ENCODE data around the gene PKP4.
"Not testable (repeated sequence)": the region's sequence is repeated elsewhere in the genome, so short reads cannot be mapped to it uniquely, and the experiment has no call there.

PKP4 gene, protein sequence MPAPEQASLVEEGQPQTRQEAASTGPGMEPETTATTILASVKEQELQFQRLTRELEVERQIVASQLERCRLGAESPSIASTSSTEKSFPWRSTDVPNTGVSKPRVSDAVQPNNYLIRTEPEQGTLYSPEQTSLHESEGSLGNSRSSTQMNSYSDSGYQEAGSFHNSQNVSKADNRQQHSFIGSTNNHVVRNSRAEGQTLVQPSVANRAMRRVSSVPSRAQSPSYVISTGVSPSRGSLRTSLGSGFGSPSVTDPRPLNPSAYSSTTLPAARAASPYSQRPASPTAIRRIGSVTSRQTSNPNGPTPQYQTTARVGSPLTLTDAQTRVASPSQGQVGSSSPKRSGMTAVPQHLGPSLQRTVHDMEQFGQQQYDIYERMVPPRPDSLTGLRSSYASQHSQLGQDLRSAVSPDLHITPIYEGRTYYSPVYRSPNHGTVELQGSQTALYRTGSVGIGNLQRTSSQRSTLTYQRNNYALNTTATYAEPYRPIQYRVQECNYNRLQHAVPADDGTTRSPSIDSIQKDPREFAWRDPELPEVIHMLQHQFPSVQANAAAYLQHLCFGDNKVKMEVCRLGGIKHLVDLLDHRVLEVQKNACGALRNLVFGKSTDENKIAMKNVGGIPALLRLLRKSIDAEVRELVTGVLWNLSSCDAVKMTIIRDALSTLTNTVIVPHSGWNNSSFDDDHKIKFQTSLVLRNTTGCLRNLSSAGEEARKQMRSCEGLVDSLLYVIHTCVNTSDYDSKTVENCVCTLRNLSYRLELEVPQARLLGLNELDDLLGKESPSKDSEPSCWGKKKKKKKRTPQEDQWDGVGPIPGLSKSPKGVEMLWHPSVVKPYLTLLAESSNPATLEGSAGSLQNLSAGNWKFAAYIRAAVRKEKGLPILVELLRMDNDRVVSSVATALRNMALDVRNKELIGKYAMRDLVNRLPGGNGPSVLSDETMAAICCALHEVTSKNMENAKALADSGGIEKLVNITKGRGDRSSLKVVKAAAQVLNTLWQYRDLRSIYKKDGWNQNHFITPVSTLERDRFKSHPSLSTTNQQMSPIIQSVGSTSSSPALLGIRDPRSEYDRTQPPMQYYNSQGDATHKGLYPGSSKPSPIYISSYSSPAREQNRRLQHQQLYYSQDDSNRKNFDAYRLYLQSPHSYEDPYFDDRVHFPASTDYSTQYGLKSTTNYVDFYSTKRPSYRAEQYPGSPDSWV

DNA sequence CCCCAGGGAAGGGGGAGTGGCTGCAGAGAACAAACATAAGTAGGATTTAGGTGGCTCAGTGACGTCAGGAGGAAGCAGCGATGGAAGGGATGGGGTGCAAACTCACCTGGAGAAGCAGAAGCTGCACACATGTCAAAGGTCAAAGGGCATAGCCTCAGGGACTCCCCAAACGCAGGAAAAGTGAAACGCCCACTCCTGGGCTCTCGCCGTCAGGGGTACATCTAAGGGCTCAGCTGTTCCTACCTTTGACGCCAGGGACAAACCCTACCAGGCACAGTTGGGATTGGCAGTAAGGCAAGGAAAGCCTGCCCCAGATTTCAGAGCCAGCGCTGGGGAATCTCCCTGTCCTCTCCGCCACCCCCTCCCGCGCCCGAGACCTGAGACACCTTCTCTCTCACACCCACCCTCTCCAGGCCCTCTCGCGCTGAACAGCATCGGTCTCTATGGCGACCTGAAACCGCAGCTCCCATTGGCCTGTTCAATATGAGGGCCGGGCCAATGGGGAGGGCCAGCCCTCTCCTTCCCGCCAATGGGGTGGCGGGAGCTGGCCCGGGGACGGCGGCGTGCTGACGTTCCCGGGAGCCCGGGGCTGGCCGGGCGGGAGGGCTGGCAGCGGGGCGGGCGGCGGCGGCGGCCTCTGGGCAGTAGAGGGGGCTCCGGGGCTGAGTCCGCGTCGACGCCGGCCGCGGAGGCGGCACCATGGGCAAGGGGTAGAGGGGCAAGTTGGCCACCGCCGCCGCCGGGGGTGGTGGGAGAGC lies at the start of gene PKP4, which contains the start of gene CCDC148:
TSS of gene PKP4 (plus strand) at position 644 of the 758 bp plus-strand sequence. CDS start 76,233 bp downstream, outside the sequence.
TSS of gene CCDC148 (minus strand) at position 445 of the 758 bp plus-strand sequence. CDS start at position 131, 314 bp downstream.
- DNase-seq (ENCODE audit: low read depth) = peak; percentile 59

DNA sequence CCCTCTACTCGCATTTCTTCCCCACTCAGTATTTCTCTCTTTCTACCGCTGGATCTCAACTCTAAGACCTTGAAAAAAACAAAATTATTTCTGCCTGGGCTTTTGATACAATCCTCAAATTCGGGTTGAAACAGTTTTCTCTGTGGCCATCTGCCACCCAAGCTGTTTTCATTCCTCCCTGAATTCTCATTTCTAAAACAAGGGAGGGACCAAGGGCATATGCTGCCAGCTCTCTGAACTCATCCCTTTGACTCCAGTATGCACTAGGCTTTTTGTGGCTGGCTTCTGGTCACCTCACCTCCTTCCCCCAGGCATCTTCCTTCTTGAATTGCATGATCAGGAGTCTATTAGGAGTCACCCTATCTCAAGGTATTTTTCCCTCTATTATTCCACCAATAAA lies 49.7 kb upstream of the PKP4 start:
- no peak for DNase-seq (ENCODE audit: low read depth)

DNA sequence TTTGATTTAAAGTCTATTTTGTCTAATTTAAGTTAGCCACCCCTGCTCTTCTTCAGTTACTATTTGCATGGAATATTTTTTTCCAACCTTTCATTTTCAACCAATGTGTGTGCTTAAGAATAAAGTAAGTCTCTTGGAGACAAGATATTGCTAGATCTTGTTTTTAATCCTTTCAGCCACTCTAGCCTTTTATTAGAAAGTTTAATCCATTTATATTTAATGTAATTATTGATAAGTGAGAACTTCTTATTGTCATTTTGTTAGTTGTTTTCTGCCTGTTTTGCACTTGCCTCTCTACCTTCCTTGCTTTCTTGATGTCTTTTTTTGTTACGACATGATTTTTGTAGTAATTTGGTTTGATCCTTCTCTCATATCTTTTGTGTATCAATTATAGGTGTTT lies 46.6 kb upstream of the PKP4 start:
- DNase-seq (ENCODE audit: low read depth) = no peak

DNA sequence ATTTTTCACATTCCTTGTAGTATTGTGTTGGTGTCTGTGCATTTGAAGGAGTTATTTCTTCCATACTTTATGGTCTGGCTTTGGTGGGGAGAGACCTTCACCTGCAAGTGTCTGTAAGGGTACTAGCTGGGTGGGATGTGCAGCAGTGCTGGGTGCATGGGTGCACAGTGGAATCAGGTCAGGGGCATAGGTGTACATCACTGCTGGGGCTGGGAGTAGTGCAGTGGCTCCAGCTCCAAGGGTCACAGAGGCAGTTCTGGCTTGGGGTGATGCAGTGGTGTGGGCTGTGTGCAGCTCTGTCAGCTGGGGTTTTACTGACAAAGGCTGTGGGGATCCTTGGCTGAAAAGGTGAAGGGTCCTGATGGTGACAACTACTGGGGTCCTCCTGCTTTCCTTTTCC lies 45.0 kb upstream of the PKP4 start:
- no peak for DNase-seq (ENCODE audit: low read depth)

GRCh38 chr2:158412206-158412605 lies 44.5 kb upstream of the PKP4 start:
- no peak for DNase-seq (ENCODE audit: low read depth)

- DNase-seq (ENCODE audit: low read depth) = no peak
Measured at GRCh38 chr2:158413581-158413980, 43.2 kb upstream of the PKP4 start.

GRCh38 chr2:158414538-158414937 lies 42.2 kb upstream of the PKP4 start:
- DNase-seq (ENCODE audit: low read depth) = peak; percentile 69

DNA sequence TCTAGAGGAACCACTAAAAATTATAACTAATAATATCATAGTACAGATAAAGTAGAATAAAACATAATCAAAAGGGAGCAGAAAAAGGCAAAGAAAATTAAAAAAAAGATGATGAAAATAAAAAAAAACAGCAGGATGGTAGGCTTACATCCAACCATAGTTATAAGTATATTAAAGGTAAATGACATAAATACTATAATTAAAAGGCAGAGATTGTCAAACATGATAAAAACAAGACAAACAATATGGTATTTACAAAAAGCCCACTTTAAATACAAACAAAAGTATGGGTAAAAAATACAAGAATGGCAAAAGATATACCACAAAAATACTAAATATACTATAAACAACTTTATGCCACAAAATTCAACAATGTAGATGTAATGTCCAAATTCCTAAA lies 24.6 kb upstream of the PKP4 start:
- no peak for DNase-seq (ENCODE audit: low read depth)

- not testable (repeated sequence) for DNase-seq (ENCODE audit: low read depth)
Measured at GRCh38 chr2:158433716-158434115, 23.0 kb upstream of the PKP4 start.

DNA sequence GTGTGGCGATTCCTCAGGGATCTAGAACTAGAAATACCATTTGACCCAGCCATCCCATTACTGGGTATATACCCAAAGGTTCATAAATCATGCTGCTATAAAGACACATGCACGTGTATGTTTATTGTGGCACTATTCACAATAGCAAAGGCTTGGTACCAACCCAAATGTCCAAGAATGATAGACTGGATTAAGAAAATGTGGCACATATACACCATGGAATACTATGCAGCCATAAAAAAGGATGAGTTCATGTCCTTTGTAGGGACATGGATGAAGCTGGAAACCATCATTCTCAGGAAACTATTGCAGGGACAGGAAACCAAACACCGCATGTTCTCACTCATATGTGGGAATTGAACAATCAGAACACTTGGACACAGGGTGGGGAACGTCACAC lies 17.7 kb upstream of the PKP4 start:
- not testable (repeated sequence) for DNase-seq (ENCODE audit: low read depth)

DNA sequence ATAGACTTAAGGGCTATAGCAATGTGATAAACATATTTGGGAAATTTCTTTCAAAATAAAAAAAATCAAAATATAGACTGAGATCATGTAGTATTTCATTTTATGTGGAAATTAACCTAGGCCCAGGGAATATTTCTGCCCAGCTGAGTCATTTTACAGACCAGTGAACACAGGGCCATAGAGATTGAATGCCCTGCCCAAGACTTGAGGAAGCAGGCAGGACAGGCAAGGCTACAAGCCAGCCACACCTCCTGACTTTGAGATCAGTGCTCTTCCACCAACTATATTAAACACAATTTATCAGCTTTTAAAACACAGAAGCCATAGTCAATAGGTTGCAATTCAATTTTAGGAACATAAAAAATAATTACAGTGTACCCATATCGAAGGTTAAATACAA lies 13.1 kb upstream of the PKP4 start:
- DNase-seq (ENCODE audit: low read depth) = no peak

- DNase-seq (ENCODE audit: low read depth) = peak; percentile 24
Measured at GRCh38 chr2:158457092-158457825, 507 bp downstream of the PKP4 start.

DNA sequence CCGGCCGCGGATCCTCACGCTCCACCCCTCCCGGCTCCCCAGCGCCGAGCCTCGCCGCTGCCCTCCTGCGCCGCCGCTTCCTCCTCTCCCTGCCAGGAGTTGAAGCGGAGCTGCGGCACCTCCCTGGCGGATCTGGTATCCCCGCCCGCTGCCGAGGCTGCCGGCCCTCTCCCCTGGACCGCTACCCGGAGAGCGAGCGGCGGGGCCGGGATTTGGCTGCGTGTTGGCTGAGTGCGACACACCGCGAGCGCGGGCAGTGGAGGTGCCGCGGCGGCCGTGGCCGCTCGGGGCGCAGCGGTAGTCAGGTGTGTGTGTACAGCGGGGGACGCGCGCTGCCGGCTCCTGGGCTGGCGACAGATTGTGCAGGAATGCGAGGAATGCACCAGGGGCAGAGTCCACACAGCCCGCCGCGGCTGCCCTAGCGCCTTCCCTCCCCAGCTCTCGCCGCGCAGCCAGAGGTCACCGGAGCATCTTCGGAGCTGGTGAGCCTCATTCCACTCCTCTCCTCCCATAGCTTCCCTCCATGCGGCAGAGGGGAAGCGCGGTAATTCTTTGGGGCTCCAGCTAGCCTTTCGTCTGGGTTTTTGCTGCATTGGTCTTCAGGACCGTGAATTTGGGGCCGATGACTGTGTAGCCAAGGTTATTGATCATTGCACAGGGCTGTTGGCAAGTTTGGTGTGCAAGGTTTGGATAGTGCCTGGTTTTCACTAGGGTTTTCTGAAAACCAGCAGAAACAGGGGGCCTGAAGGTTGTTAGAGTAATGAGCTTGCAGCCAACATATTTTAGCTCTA lies 1.3 kb downstream of the PKP4 start:
- DNase-seq (ENCODE audit: low read depth) = peak; percentile 50

GRCh38 chr2:158458617-158458920 lies 1.8 kb downstream of the PKP4 start:
- DNase-seq (ENCODE audit: low read depth) = no peak

- no peak for DNase-seq (ENCODE audit: low read depth)
Measured at GRCh38 chr2:158459161-158460003, 2.6 kb downstream of the PKP4 start.

GRCh38 chr2:158460632-158461297 lies 4.0 kb downstream of the PKP4 start:
- DNase-seq (ENCODE audit: low read depth) = no peak

DNA sequence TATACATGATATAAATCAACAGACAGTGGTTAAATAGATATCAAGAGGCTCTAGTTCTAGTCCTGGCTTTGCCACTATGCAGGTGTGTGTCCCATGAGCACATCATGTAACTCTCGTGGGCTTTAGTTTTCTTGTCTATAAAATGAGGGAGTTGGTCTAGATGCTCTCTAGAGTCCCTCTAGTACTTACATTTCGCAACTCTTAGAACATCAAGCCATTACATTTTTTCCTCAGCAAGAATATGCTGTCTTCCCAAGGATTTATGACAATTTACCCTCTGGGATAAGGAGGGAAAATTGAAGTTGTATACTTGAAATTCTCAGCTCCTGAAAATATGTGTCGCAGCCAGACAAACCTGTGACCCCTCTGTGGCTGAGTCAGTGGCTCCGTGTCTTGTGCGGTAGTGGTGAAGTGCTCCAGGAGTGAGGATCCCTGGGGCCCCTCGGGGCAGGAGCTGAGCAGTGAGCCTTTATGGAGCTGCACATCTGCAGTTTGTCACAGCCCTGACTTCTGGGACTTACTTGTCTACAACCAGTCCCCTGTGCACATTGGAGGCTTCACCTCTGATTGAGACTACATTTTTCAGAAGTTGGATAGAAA lies 6.8 kb downstream of the PKP4 start:
- DNase-seq (ENCODE audit: low read depth) = no peak

All from HS-27A (cell line).